Stimulated activated CD8-positive, alpha-beta memory T cell treated with anti-CD3 and anti-CD28 coated beads, Interleukin-4, amount 100 ng/mL, for 1 hour (primary cell): ENCODE measurements around the gene TSC2.
"Not testable (repeated sequence)": the region's sequence is repeated elsewhere in the genome, so short reads cannot be mapped to it uniquely, and the experiment has no call there.

Experiments used
- DNase-seq, 2 donors: peaks; one replicate each; pipeline ENCODE4 v3.0.0-alpha.2; 2020; ENCODE audit warnings: low read depth in 2 of 2, low spot score in 1 of 2

The TSC2 gene

GRCh38 chr16:2009791-2010510 lies 37.8 kb upstream of the TSC2 start, which contains the start of gene ZNF598:
Gene ZNF598 (minus strand): TSS chr16:2009821.
- peak in 1 of 2 donors; percentile 60 for DNase-seq

GRCh38 chr16:2011726-2012125 lies 36.1 kb upstream of the TSC2 start:
- DNase-seq: not testable (repeated sequence)

- no peak for DNase-seq
Observed at GRCh38 chr16:2013527-2013926, 34.3 kb upstream of the TSC2 start.

- no peak for DNase-seq
Observed at GRCh38 chr16:2015117-2015946, 32.5 kb upstream of the TSC2 start.

- no peak for DNase-seq
Observed at GRCh38 chr16:2015947-2016208, 31.9 kb upstream of the TSC2 start.

GRCh38 chr16:2016407-2016922 lies 31.3 kb upstream of the TSC2 start:
- DNase-seq: no peak

- no peak for DNase-seq
Observed at GRCh38 chr16:2019518-2019920, 28.3 kb upstream of the TSC2 start, which contains the start of gene NPW. Gene NPW (plus strand): TSS chr16:2019785.

GRCh38 chr16:2019921-2020831 lies 27.6 kb upstream of the TSC2 start:
- no peak for DNase-seq

GRCh38 chr16:2022723-2023091 lies 25.1 kb upstream of the TSC2 start:
- DNase-seq: no peak

GRCh38 chr16:2023092-2024031 lies 24.4 kb upstream of the TSC2 start:
- peak; percentile 92 to 95 for DNase-seq

GRCh38 chr16:2024032-2024420 lies 23.8 kb upstream of the TSC2 start:
- DNase-seq: no peak

GRCh38 chr16:2025251-2025650 lies 22.5 kb upstream of the TSC2 start:
- no peak for DNase-seq

GRCh38 chr16:2025878-2026460 lies 21.8 kb upstream of the TSC2 start:
- no peak for DNase-seq

- DNase-seq: no peak
Observed at GRCh38 chr16:2026461-2027023, 21.2 kb upstream of the TSC2 start, which contains the start of gene NHERF2. Gene NHERF2 (plus strand): TSS chr16:2026902. CDS start chr16:2027006, 104 bp downstream.

GRCh38 chr16:2027024-2028010 lies 20.5 kb upstream of the TSC2 start:
- DNase-seq: no peak

- no peak for DNase-seq
Observed at GRCh38 chr16:2028146-2028545, 19.6 kb upstream of the TSC2 start.

GRCh38 chr16:2028620-2029220 lies 19.1 kb upstream of the TSC2 start:
- DNase-seq: no peak

GRCh38 chr16:2029350-2029749 lies 18.4 kb upstream of the TSC2 start:
- DNase-seq: no peak
